ENCODE results near the gene VOPP1. TPM values are rescaled to one million over a fixed set of nuclear protein-coding genes. Genes with fewer than 3 reads are reported as not detected.
A peak's percentile ranks its signal among the peaks of the same experiment; 100 is the strongest.

VOPP1 gene
- total and polyA plus RNA-seq, 10 of the 15 experiments (the other 5 are each of a cell fraction or from before 2014, with no cell fraction given), result 32.8 to 206 (median 129) TPM

- TF ChIP-seq CEBPZ (IDR thresholded peaks at IDR 0.05; ENCODE audit: low read depth, low read length) (no peak), BHLHE40 (IDR thresholded peaks at IDR 0.05; ENCODE audit: borderline replicate concordance in 1 of 2, low read depth in 2 of 2, low read length in 1 of 2) (peak; percentile 7 to 24; a peak in 1 of 4 replicates), ZNF687 (IDR thresholded peaks at IDR 0.05) (peak; percentile 92), CREM (IDR thresholded peaks at IDR 0.05; ENCODE audit: low read depth) (peak; percentile 10; the same call in 1 of the 2 replicates), IKZF1 (conservative IDR thresholded peaks at IDR 0.05) (peak; percentile 31; the same call in 1 of the 2 replicates), MAX (IDR thresholded peaks at IDR 0.05; ENCODE audit: low read depth, low read length) (0 out of 2 replicates have a peak, but pooled peaks have one; percentile 22), MXI1 (IDR thresholded peaks at IDR 0.05; ENCODE audit: low read depth, low read length) (no peak)
Measured at GRCh38 chr7:55515569-55516279, 56.6 kb downstream of the VOPP1 start (continued).
